TTC549 (cell line): ENCODE results near the gene CGGBP1.
A peak's percentile ranks its signal among the peaks of the same experiment; 100 is the strongest.

ENCODE experiments used
- FAIRE-seq: peaks from 2 replicates; lab custom pipeline; 2012; peaks lifted over from hg19 to GRCh38; lab: Jason Lieb, UNC

CGGBP1 gene

GRCh38 chr3:88058581-88059379, at the start of gene CGGBP1, which contains the start of gene ZNF654:
CGGBP1 (minus strand) TSS chr3:88059005; CDS start chr3:88055976, 3,029 bp downstream.
ZNF654 (plus strand) TSS chr3:88059255; CDS start chr3:88059320, 65 bp downstream.
- FAIRE-seq = peak; percentile 84

- FAIRE-seq = no peak
Measured at GRCh38 chr3:88105325-88105724, 46.5 kb upstream of the CGGBP1 start.

GRCh38 chr3:88101142-88101541, 42.3 kb upstream of the CGGBP1 start:
- no peak for FAIRE-seq

GRCh38 chr3:88093266-88093665, 34.5 kb upstream of the CGGBP1 start:
- no peak for FAIRE-seq

- FAIRE-seq = no peak
Measured at GRCh38 chr3:88092270-88092669, 33.5 kb upstream of the CGGBP1 start.

GRCh38 chr3:88090681-88091080, 31.9 kb upstream of the CGGBP1 start:
- FAIRE-seq = no peak

- no peak for FAIRE-seq
Measured at GRCh38 chr3:88084097-88084501, 25.3 kb upstream of the CGGBP1 start.

- FAIRE-seq = no peak
Measured at GRCh38 chr3:88082854-88083253, 24.0 kb upstream of the CGGBP1 start.

- FAIRE-seq = no peak
Measured at GRCh38 chr3:88078932-88079331, 20.1 kb upstream of the CGGBP1 start.

- no peak for FAIRE-seq
Measured at GRCh38 chr3:88076712-88077111, 17.9 kb upstream of the CGGBP1 start.

- no peak for FAIRE-seq
Measured at GRCh38 chr3:88075497-88075896, 16.7 kb upstream of the CGGBP1 start.

- no peak for FAIRE-seq
Measured at GRCh38 chr3:88075072-88075471, 16.3 kb upstream of the CGGBP1 start.

GRCh38 chr3:88061746-88062145, 2.9 kb upstream of the CGGBP1 start:
- FAIRE-seq = no peak

GRCh38 chr3:88059380-88060170, 770 bp upstream of the CGGBP1 start:
- no peak for FAIRE-seq

- no peak for FAIRE-seq
Measured at GRCh38 chr3:88058306-88058580, 562 bp downstream of the CGGBP1 start.

- FAIRE-seq = peak; percentile 33
Measured at GRCh38 chr3:88057630-88058305, 1.0 kb downstream of the CGGBP1 start.

- FAIRE-seq = no peak
Measured at GRCh38 chr3:88046766-88047165, 12.0 kb downstream of the CGGBP1 start.

- no peak for FAIRE-seq
Measured at GRCh38 chr3:88044411-88044810, 14.4 kb downstream of the CGGBP1 start.

- FAIRE-seq = no peak
Measured at GRCh38 chr3:88041005-88041404, 17.8 kb downstream of the CGGBP1 start.

GRCh38 chr3:88040529-88040928, 18.3 kb downstream of the CGGBP1 start:
- no peak for FAIRE-seq

- FAIRE-seq = no peak
Measured at GRCh38 chr3:88038566-88038965, 20.2 kb downstream of the CGGBP1 start.

- FAIRE-seq = no peak
Measured at GRCh38 chr3:88036221-88036620, 22.6 kb downstream of the CGGBP1 start.
